A673 (cell line): ENCODE results near the gene WFIKKN1. TPM values are rescaled to one million over a fixed set of nuclear protein-coding genes. Genes with fewer than 3 reads are reported as not detected.

Experiments
- BruUV-seq: library from RNA; stranded (reverse); fragments of 400-500 nt; replicated peaks from 2 replicates; lab custom pipeline; 2021; lab: Mats Ljungman, UMichigan
- CTCF ChIA-PET: fragments of 300-600 bp; sonication (Branson Sonifier 250); formaldehyde crosslinking; loops from one replicate; lab custom pipeline; 2022; ENCODE audit warnings: antibody characterized with exemption; lab: Charles Lee
- POLR2A ChIA-PET: fragments of 300-600 bp; sonication (Branson Sonifier 250); formaldehyde crosslinking; loops from one replicate; lab custom pipeline; 2022; ENCODE audit warnings: antibody characterized with exemption; ENCODE audit not compliant: low non-redundant PET; lab: Charles Lee
- DNase-seq: peaks from one replicate; pipeline ENCODE4 v3.0.0-alpha.2; 2015; ENCODE audit warnings: low spot score
- H3K27ac ChIP-seq: fragments of 200-600 bp; sonication (generic); 2 replicates; pipeline ENCODE4 v1.5.1; 2016; ENCODE audit warnings: mixed run types, low read depth, mild to moderate bottlenecking, mixed read lengths, antibody characterized with exemption, low read length; ENCODE audit not compliant: poor library complexity, severe bottlenecking
- H3K27me3 ChIP-seq: fragments of 200-600 bp; sonication (generic); replicated peaks from 2 replicates; pipeline ENCODE4 v1.6.1; 2017; ENCODE audit warnings: mixed run types, low read depth, mild to moderate bottlenecking, mixed read lengths, antibody characterized with exemption, low read length; ENCODE audit not compliant: insufficient read depth, poor library complexity
- H3K36me3 ChIP-seq: fragments of 200-600 bp; sonication (generic); 2 replicates; pipeline ENCODE4 v1.6.1; 2016; ENCODE audit warnings: mixed run types, mild to moderate bottlenecking, mixed read lengths, antibody characterized with exemption, low read length; ENCODE audit not compliant: insufficient read depth, poor library complexity, severe bottlenecking
- H3K4me1 ChIP-seq: fragments of 200-600 bp; sonication (generic); 2 replicates; pipeline ENCODE4 v1.6.1; 2017; ENCODE audit warnings: mixed run types, mild to moderate bottlenecking, mixed read lengths, antibody characterized with exemption, low read length; ENCODE audit not compliant: insufficient read depth, poor library complexity, severe bottlenecking
- H3K4me3 ChIP-seq: fragments of 200-600 bp; sonication (generic); 2 replicates; pipeline ENCODE4 v1.5.1; 2016; ENCODE audit warnings: low read depth, mixed run types, mild to moderate bottlenecking, mixed read lengths, low read length; ENCODE audit not compliant: poor library complexity, severe bottlenecking
- H3K9me3 ChIP-seq: fragments of 200-600 bp; sonication (generic); 2 replicates; pipeline ENCODE4 v1.6.1; 2016; ENCODE audit warnings: mixed run types, low read depth, mild to moderate bottlenecking, mixed read lengths, antibody characterized with exemption, low read length; ENCODE audit not compliant: poor library complexity, severe bottlenecking
- CTCF ChIP-seq: fragments of 300-800, 200-600 bp; sonication (generic); conservative IDR thresholded peaks from 2 replicates; pipeline ENCODE4 v1.5.1; 2017; ENCODE audit warnings: low read depth, mild to moderate bottlenecking, antibody characterized with exemption, low read length, moderate library complexity, mixed read lengths
- EZH2 ChIP-seq: fragments of 200-600 bp; sonication (generic); IDR thresholded peaks from 2 replicates; pipeline ENCODE4 v1.6.1; 2017; ENCODE audit warnings: borderline replicate concordance, low read depth, mild to moderate bottlenecking, mixed read lengths, antibody characterized with exemption, low read length; ENCODE audit not compliant: poor library complexity, severe bottlenecking
- intact Hi-C: fragments of 100-400 bp; cut with micrococcal nuclease; formaldehyde crosslinking; loops from one replicate; pipeline ENCODE4 v1.10.0; 2022; ENCODE audit not compliant: unreplicated experiment
- total RNA-seq: library from RNA; stranded (reverse); gene quantifications from 2 replicates; pipeline ENCODE4 v1.2.3, GENCODE V29; 2021

The WFIKKN1 gene
- total RNA-seq, 1 experiment from 2014 or later = 1.7 TPM

- POLR2A ChIA-PET = no interaction called here
- BruUV-seq = no TSS peak
- H3K4me3 ChIP-seq = peak within 1 kb of the TSS; percentile 95
- H3K27me3 ChIP-seq = no peaks in the 10 kb centered on the region
- no peaks in the 10 kb centered on the region for H3K4me1 ChIP-seq
- TF ChIP-seq EZH2 (no peak), CTCF (0 out of 2 replicates have a peak, but pooled peaks have one; percentile 11)
- peak within 1 kb of the TSS; percentile 94 for H3K27ac ChIP-seq
- peak; percentile 98 for DNase-seq
- CTCF ChIA-PET = interaction anchor here (0.6 kb wide), 2 partner anchors 23 to 234 kb away, joined by 4 to 10 read pairs; no protein-coding TSS in a partner anchor
- intact Hi-C loops = loop anchor here (5.0 kb wide), 1 partner anchor 49 kb away; no protein-coding TSS in a partner anchor
- H3K9me3 ChIP-seq = no peaks in the 10 kb centered on the region
- no peaks in the 10 kb centered on the region for H3K36me3 ChIP-seq
Measured at GRCh38 chr16:636206-637080, 5.7 kb downstream of the WFIKKN1 start, which contains the start of gene METTL26. Gene METTL26 (minus strand): TSS chr16:636305. CDS start chr16:636290, 15 bp downstream.

GRCh38 chr16:637081-638018 is 6.6 kb downstream of the WFIKKN1 start:
- ChIA-PET POLR2A (no interaction called here), CTCF (interaction anchor here (0.6 to 1.0 kb wide), 2 partner anchors 11 to 22 kb away, joined by 3 to 10 read pairs; no protein-coding TSS in a partner anchor)
- no peak for DNase-seq
- Histone ChIP-seq H3K27me3 (no peaks in the 10 kb centered on the region), H3K27ac (peak overlapping the region; percentile 94), H3K4me1 (peaks cover 1% of the 10 kb centered on the region), H3K4me3 (peak overlapping the region; percentile 95), H3K36me3 (no peaks in the 10 kb centered on the region), H3K9me3 (no peaks in the 10 kb centered on the region)
- no TSS peak for BruUV-seq
- intact Hi-C loops = loop anchor here (5.0 kb wide), 1 partner anchor 50 kb away; no protein-coding TSS in a partner anchor
- no peak for TF ChIP-seq CTCF
- TF ChIP-seq EZH2 = no peak

GRCh38 chr16:638034-638543 is 7.3 kb downstream of the WFIKKN1 start:
- H3K9me3 ChIP-seq = no peaks in the 10 kb centered on the region
- no peaks in the 10 kb centered on the region for H3K36me3 ChIP-seq
- intact Hi-C loops = loop anchor here (5.0 kb wide), 1 partner anchor 51 kb away; no protein-coding TSS in a partner anchor
- DNase-seq = no peak
- no TSS peak for BruUV-seq
- POLR2A ChIA-PET = no interaction called here
- H3K27ac ChIP-seq = no peak overlapping the region
- no peak for TF ChIP-seq CTCF
- TF ChIP-seq EZH2 = no peak
- H3K4me3 ChIP-seq = no peak overlapping the region
- CTCF ChIA-PET = interaction anchor here (1.0 kb wide), 1 partner anchor 10 kb away, joined by 3 read pairs; no protein-coding TSS in a partner anchor
- no peaks in the 10 kb centered on the region for H3K27me3 ChIP-seq
- H3K4me1 ChIP-seq = peaks cover 9% of the 10 kb centered on the region
